Activated gamma-delta T cell treated with anti-CD3 and anti-CD28 coated beads, Interleukin-2, amount 50 U/mL, for 16 hours (primary cell): ENCODE results near the gene ZNF423.

Experiments used
- DNase-seq: peaks from one replicate; pipeline ENCODE4 v3.0.0-alpha.2; 2020; ENCODE audit warnings: low read depth

ZNF423 gene

GRCh38 chr16:49750341-49751000, 105.4 kb downstream of the ZNF423 start:
- DNase-seq, result no peak

GRCh38 chr16:49749816-49750215, 106.1 kb downstream of the ZNF423 start:
- DNase-seq, result no peak

GRCh38 chr16:49748322-49748721, 107.6 kb downstream of the ZNF423 start:
- DNase-seq, result no peak

- no peak for DNase-seq
Observed at GRCh38 chr16:49747654-49748053, 108.3 kb downstream of the ZNF423 start.

- DNase-seq, result no peak
Observed at GRCh38 chr16:49746545-49746944, 109.4 kb downstream of the ZNF423 start.

- no peak for DNase-seq
Observed at GRCh38 chr16:49745311-49745747, 110.6 kb downstream of the ZNF423 start.

GRCh38 chr16:49744244-49745220, 111.4 kb downstream of the ZNF423 start:
- DNase-seq, result no peak

- no peak for DNase-seq
Observed at GRCh38 chr16:49743658-49744057, 112.3 kb downstream of the ZNF423 start.

GRCh38 chr16:49743203-49743464, 112.8 kb downstream of the ZNF423 start:
- no peak for DNase-seq

- DNase-seq, result no peak
Observed at GRCh38 chr16:49742428-49743202, 113.3 kb downstream of the ZNF423 start.

- no peak for DNase-seq
Observed at GRCh38 chr16:49740256-49740655, 115.7 kb downstream of the ZNF423 start.

GRCh38 chr16:49739381-49739780, 116.5 kb downstream of the ZNF423 start:
- DNase-seq, result no peak

- no peak for DNase-seq
Observed at GRCh38 chr16:49738832-49739231, 117.1 kb downstream of the ZNF423 start.

GRCh38 chr16:49738001-49738400, 117.9 kb downstream of the ZNF423 start:
- DNase-seq, result no peak

- DNase-seq, result no peak
Observed at GRCh38 chr16:49737541-49737940, 118.4 kb downstream of the ZNF423 start.

GRCh38 chr16:49734331-49734730, 121.6 kb downstream of the ZNF423 start:
- no peak for DNase-seq

- no peak for DNase-seq
Observed at GRCh38 chr16:49733313-49734009, 122.5 kb downstream of the ZNF423 start.

- DNase-seq, result no peak
Observed at GRCh38 chr16:49731911-49732310, 124.0 kb downstream of the ZNF423 start.

GRCh38 chr16:49730772-49731171, 125.1 kb downstream of the ZNF423 start:
- DNase-seq, result no peak

GRCh38 chr16:49727611-49728010, 128.3 kb downstream of the ZNF423 start:
- no peak for DNase-seq

- DNase-seq, result no peak
Observed at GRCh38 chr16:49726155-49726554, 129.8 kb downstream of the ZNF423 start.

GRCh38 chr16:49725651-49726050, 130.3 kb downstream of the ZNF423 start:
- no peak for DNase-seq
